ENCODE results near the gene FOXRED2. TPM values are rescaled to one million over a fixed set of nuclear protein-coding genes. Genes with fewer than 3 reads are reported as not detected.
A peak's percentile ranks its signal among the peaks of the same experiment; 100 is the strongest.

FOXRED2 gene
- total RNA-seq, 1 experiment from 2014 or later: 42.4 TPM

DNA sequence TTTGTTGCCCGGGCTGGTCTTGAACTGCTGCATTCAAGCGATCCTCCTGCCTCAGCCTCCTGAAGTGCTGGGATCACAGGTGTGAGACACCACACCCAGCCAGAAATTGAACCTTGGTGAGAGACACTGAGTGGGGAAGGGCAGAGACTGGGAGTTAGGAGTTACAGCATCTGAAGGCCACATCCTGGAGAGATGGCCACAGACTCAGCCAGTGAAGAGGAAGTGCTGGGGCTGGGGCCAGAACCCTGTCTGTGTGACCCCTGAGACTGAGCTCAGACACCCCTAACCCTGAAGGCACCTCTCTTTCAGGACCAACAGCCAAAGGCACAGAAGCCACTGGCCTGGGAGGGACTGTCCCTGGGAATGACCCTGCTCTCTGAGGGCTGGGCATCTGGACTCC lies 59.2 kb downstream of the FOXRED2 start:
- H3K4me3 ChIP-seq: no peak overlapping the region
- H3K36me3 ChIP-seq (ENCODE audit: low read depth): no peaks in the 10 kb centered on the region
- no peaks in the 10 kb centered on the region for H3K79me2 ChIP-seq (ENCODE audit: low read depth)
- H3K27ac ChIP-seq: no peak overlapping the region
- no peaks in the 10 kb centered on the region for H3K9me2 ChIP-seq (ENCODE audit: insufficient read depth)
- no peaks in the 10 kb centered on the region for H3K9me3 ChIP-seq (ENCODE audit: insufficient read depth, low read depth)
- H2AFZ ChIP-seq: no peak overlapping the region
- peaks cover 18% of the 10 kb centered on the region for H3K4me1 ChIP-seq (replicated peaks; ENCODE audit: insufficient read depth)
- CTCF ChIA-PET: no interaction called here
- intact Hi-C loops (cut with micrococcal nuclease; ENCODE audit: unreplicated experiment): no loop called here
- POLR2A ChIA-PET (ENCODE audit: unreplicated experiment): interaction anchor here (0.7 kb wide), 1 partner anchor 61 kb away, joined by 8 read pairs; no protein-coding TSS in a partner anchor
- no peak overlapping the region for H3K4me2 ChIP-seq
- BruUV-seq (replicated peaks): no TSS peak
- TF ChIP-seq, protein P1, sequence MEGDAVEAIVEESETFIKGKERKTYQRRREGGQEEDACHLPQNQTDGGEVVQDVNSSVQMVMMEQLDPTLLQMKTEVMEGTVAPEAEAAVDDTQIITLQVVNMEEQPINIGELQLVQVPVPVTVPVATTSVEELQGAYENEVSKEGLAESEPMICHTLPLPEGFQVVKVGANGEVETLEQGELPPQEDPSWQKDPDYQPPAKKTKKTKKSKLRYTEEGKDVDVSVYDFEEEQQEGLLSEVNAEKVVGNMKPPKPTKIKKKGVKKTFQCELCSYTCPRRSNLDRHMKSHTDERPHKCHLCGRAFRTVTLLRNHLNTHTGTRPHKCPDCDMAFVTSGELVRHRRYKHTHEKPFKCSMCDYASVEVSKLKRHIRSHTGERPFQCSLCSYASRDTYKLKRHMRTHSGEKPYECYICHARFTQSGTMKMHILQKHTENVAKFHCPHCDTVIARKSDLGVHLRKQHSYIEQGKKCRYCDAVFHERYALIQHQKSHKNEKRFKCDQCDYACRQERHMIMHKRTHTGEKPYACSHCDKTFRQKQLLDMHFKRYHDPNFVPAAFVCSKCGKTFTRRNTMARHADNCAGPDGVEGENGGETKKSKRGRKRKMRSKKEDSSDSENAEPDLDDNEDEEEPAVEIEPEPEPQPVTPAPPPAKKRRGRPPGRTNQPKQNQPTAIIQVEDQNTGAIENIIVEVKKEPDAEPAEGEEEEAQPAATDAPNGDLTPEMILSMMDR (conservative IDR thresholded peaks at IDR 0.05): no peak
- TF ChIP-seq EZH2 (IDR thresholded peaks at IDR 0.05; ENCODE audit: low read depth): no peak
- peaks cover 18% of the 10 kb centered on the region for H3F3A ChIP-seq (ENCODE audit: insufficient read depth, low read depth)
- H3K27me3 ChIP-seq (ENCODE audit: insufficient read depth, low read depth): no peaks in the 10 kb centered on the region
- DNase-seq: peak in 1 of 2 experiments; percentile 28
- H4K20me1 ChIP-seq (ENCODE audit: insufficient read depth): no peaks in the 10 kb centered on the region

DNA sequence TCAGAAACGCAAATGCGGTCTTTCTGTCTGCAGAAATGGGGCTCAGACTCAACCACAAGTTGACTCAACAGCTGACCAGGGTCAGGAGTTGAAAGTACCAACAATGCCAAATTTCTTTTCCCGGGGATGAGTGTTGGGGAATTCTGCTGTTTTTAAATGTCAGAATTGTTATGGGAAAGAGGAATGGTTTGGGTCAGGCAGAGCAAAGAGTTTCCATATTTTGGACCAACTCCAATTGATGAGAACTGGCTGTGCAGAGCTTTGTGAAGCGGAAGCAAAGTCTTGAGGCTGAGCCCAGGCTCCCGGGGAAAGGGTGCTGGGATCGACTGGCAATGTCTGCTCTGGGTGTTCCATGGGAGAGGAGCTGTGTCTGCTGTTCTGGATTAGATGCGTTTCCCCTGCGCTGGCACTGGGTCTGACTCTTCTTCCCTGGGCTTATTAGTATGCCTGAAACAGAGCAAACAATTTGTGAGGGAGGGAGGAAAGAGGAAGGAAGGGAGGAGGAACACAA lies 61.6 kb downstream of the FOXRED2 start:
- POLR2A ChIA-PET (ENCODE audit: unreplicated experiment): interaction anchor here (0.5 to 0.7 kb wide), 3 partner anchors 10 to 34 kb away, joined by 3 to 5 read pairs (median 3); no protein-coding TSS in a partner anchor
- Histone ChIP-seq H3K4me2 (no peak overlapping the region), H2AFZ (no peak overlapping the region)

DNA sequence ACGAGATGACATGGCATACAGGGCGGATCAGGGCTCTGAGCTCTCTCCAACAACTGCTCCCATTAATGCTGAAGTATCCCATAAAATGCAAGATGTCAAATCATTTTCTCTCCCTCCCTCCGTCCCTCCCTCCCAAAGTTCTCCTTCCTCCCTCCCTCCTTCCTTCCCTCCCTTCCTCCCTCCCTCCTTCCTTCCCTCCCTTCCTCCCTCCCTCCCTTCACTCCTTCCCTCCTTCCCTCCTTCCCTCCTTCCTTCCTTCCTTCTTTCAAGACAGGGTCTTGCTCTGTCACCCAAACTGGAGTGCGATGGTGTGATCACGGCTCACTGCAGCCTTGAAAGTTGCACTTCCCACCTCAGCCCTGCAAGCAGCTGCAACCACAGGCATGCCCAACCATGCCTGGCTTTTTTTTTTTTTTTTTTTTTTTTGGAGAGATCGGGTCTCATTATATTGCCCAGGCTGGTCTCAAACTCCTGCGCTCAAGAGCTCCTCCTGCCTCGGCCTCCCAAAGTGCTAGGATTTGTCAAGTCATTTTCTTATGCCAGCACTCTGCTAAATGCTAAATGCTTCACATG lies 63.6 kb downstream of the FOXRED2 start:
- H3K27me3 ChIP-seq (ENCODE audit: insufficient read depth, low read depth): no peaks in the 10 kb centered on the region
- no peaks in the 10 kb centered on the region for H3K36me3 ChIP-seq (ENCODE audit: low read depth)
- no peaks in the 10 kb centered on the region for H4K20me1 ChIP-seq (ENCODE audit: insufficient read depth)
- H2AFZ ChIP-seq: no peak overlapping the region
- no peaks in the 10 kb centered on the region for H3K9me3 ChIP-seq (ENCODE audit: insufficient read depth, low read depth)
- no peaks in the 10 kb centered on the region for H3K9me2 ChIP-seq (ENCODE audit: insufficient read depth)
- no peaks in the 10 kb centered on the region for H3K79me2 ChIP-seq (ENCODE audit: low read depth)
- no peak overlapping the region for H3K27ac ChIP-seq
- CTCF ChIA-PET: no interaction called here
- peaks cover 28% of the 10 kb centered on the region; the same call in 1 of the 2 replicates for H3F3A ChIP-seq (ENCODE audit: insufficient read depth, low read depth)
- peaks cover 23% of the 10 kb centered on the region for H3K4me1 ChIP-seq (replicated peaks; ENCODE audit: insufficient read depth)
- POLR2A ChIA-PET (ENCODE audit: unreplicated experiment): interaction anchor here (0.7 kb wide), 1 partner anchor 101 kb away, joined by 6 read pairs; no protein-coding TSS in a partner anchor
- no peak for DNase-seq
- no TSS peak for BruUV-seq (replicated peaks)
- intact Hi-C loops (cut with micrococcal nuclease; ENCODE audit: unreplicated experiment): no loop called here
- no peak overlapping the region for H3K4me3 ChIP-seq
- TF ChIP-seq, protein P1 (conservative IDR thresholded peaks at IDR 0.05): no peak
- no peak for TF ChIP-seq EZH2 (IDR thresholded peaks at IDR 0.05; ENCODE audit: low read depth)
- H3K4me2 ChIP-seq: no peak overlapping the region

More for the DNA sequence above, 61.6 kb downstream of the FOXRED2 start:
- Histone ChIP-seq H3K9me3 (ENCODE audit: insufficient read depth, low read depth) (no peaks in the 10 kb centered on the region), H3K9me2 (ENCODE audit: insufficient read depth) (no peaks in the 10 kb centered on the region), H3K4me3 (no peak overlapping the region), H3K36me3 (ENCODE audit: low read depth) (no peaks in the 10 kb centered on the region), H3F3A (ENCODE audit: insufficient read depth, low read depth) (peaks cover 9% of the 10 kb centered on the region; the same call in 1 of the 2 replicates), H3K27me3 (ENCODE audit: insufficient read depth, low read depth) (no peaks in the 10 kb centered on the region), H3K4me1 (replicated peaks; ENCODE audit: insufficient read depth) (peaks cover 8% of the 10 kb centered on the region), H4K20me1 (ENCODE audit: insufficient read depth) (no peaks in the 10 kb centered on the region), H3K79me2 (ENCODE audit: low read depth) (no peaks in the 10 kb centered on the region), H3K27ac (no peak overlapping the region)
- TF ChIP-seq EZH2 (IDR thresholded peaks at IDR 0.05; ENCODE audit: low read depth): no peak
- TF ChIP-seq, protein P1 (conservative IDR thresholded peaks at IDR 0.05): no peak
- no TSS peak for BruUV-seq (replicated peaks)
- intact Hi-C loops (cut with micrococcal nuclease; ENCODE audit: unreplicated experiment): no loop called here
- DNase-seq: no peak
- CTCF ChIA-PET: interaction anchor here (0.6 kb wide), 1 partner anchor 86 kb away, joined by 8 read pairs; no protein-coding TSS in a partner anchor
